ENCODE results near the gene NLGN1. TPM values are rescaled to one million over a fixed set of nuclear protein-coding genes. Genes with fewer than 3 reads are reported as not detected.

NLGN1 gene
- total and polyA plus RNA-seq, 2 of the 13 experiments (the other 11 are each of a cell fraction or from before 2014, with no cell fraction given): not detected

- TF ChIP-seq CSRNP1 (CRISPR knock-in tag; IDR thresholded peaks at IDR 0.05) (no peak), ZKSCAN5 (CRISPR knock-in tag; IDR thresholded peaks at IDR 0.05) (no peak)
Observed at GRCh38 chr3:173799060-173799816, 401.7 kb downstream of the NLGN1 start (continued).

- CTCF ChIA-PET (ENCODE audit: low intra/inter-chr PET ratio, low total read pairs): no interaction called here
- in situ Hi-C loops (cut with HindIII; ENCODE audit: extremely low pct_ligation_motif_present, low pct_unique_long_range_greater_than_20kb): no loop called here
- TF ChIP-seq TFDP2 (CRISPR knock-in tag; IDR thresholded peaks at IDR 0.05): no peak
- no peak for TF ChIP-seq NR2F2 (IDR thresholded peaks at IDR 0.05; ENCODE audit: borderline replicate concordance, low read depth)
- TF ChIP-seq ZNF407 (CRISPR knock-in tag; IDR thresholded peaks at IDR 0.05; ENCODE audit: not compliant biosample characterization): no peak
- no peak for TF ChIP-seq RARG (CRISPR knock-in tag; IDR thresholded peaks at IDR 0.05; ENCODE audit: low read depth)
- no peak for TF ChIP-seq MAZ (IDR thresholded peaks at IDR 0.05; ENCODE audit: borderline replicate concordance, low read depth, low read length)
- TF ChIP-seq MAZ (CRISPR knock-in tag; IDR thresholded peaks at IDR 0.05; ENCODE audit: low read depth): no peak
- no peak for TF ChIP-seq ZBTB38 (CRISPR knock-in tag; IDR thresholded peaks at IDR 0.05)
- TF ChIP-seq ZIK1 (CRISPR knock-in tag; IDR thresholded peaks at IDR 0.05; ENCODE audit: borderline replicate concordance, low read depth): no peak
- no peak for TF ChIP-seq ISL2 (CRISPR knock-in tag; IDR thresholded peaks at IDR 0.05)
Observed at GRCh38 chr3:173800154-173800553, 402.6 kb downstream of the NLGN1 start.

More at GRCh38 chr3:173800154-173800553, 402.6 kb downstream of the NLGN1 start:
- DNase-seq (ENCODE audit: low spot score): no peak
- Histone ChIP-seq H3K9ac (ENCODE audit: insufficient read depth, low read depth, low read length) (no peak overlapping the region), H3K36me3 (replicated peaks in 1 of 2; ENCODE audit: control insufficient read depth in 1 of 2, insufficient read depth in 2 of 2, low read length in 2 of 2) (no peaks in the 10 kb centered on the region), H3K27me3 (ENCODE audit: control insufficient read depth in 1 of 2, insufficient read depth in 2 of 2, low read length in 2 of 2) (no peaks in the 10 kb centered on the region), H3K79me2 (ENCODE audit: insufficient read depth, low read length) (no peaks in the 10 kb centered on the region), H3K9me3 (ENCODE audit: low read length) (no peaks in the 10 kb centered on the region), H4K20me1 (ENCODE audit: insufficient read depth, low read length) (no peaks in the 10 kb centered on the region), H3K4me1 (ENCODE audit: insufficient read depth, low read length) (no peaks in the 10 kb centered on the region), H3K4me3 (replicated peaks in 1 of 3; ENCODE audit: insufficient read depth in 1 of 3, low read depth in 2 of 3, low read length in 3 of 3) (no peak overlapping the region), H3K27ac (ENCODE audit: extremely low read length, insufficient read depth, low read length) (no peak overlapping the region), H2AFZ (ENCODE audit: low read length) (no peak overlapping the region), H3K4me2 (ENCODE audit: low read depth, low read length) (no peak overlapping the region)
- POLR2A ChIA-PET: no interaction called here
- WGBS (ENCODE audit: low lambda C conversion rate): 0% methylated on average over 2 of the region's 2 CpGs
- intact Hi-C loops (cut with micrococcal nuclease; ENCODE audit: unreplicated experiment): no loop called here
- FAIRE-seq: no peak
- no peak for ATAC-seq
- no TSS peak for BruUV-seq (replicated peaks)
